T-helper 2 cell treated with Interferon-gamma antibody and Interleukin-4, amounts not matched to agents 5 μg/mL and 100 μg/mL, for 36 hours (primary cell): Measurements from ENCODE around the gene NDUFAF2.

Experiments
- DNase-seq: peaks from one replicate; pipeline ENCODE4 v3.0.0; 2021; ENCODE audit warnings: low spot score
- H3K27ac Mint-ChIP-seq: one replicate; pipeline ENCODE4 v1.8.0; 2021; ENCODE audit warnings: mild to moderate bottlenecking, mixed read lengths
- H3K27me3 Mint-ChIP-seq: one replicate; pipeline ENCODE4 v1.8.0; 2021; ENCODE audit warnings: low read depth, mixed read lengths
- H3K36me3 Mint-ChIP-seq: one replicate; pipeline ENCODE4 v1.8.0; 2021; ENCODE audit warnings: low read depth, mixed read lengths
- H3K4me1 Mint-ChIP-seq: one replicate; pipeline ENCODE4 v1.8.0; 2021; ENCODE audit warnings: low read depth, mixed read lengths
- H3K4me3 Mint-ChIP-seq: one replicate; pipeline ENCODE4 v1.8.0; 2022; ENCODE audit warnings: mild to moderate bottlenecking, moderate library complexity, mixed read lengths
- H3K9me3 Mint-ChIP-seq: one replicate; pipeline ENCODE4 v1.8.0; 2021; ENCODE audit warnings: mixed read lengths

The NDUFAF2 gene

DNA sequence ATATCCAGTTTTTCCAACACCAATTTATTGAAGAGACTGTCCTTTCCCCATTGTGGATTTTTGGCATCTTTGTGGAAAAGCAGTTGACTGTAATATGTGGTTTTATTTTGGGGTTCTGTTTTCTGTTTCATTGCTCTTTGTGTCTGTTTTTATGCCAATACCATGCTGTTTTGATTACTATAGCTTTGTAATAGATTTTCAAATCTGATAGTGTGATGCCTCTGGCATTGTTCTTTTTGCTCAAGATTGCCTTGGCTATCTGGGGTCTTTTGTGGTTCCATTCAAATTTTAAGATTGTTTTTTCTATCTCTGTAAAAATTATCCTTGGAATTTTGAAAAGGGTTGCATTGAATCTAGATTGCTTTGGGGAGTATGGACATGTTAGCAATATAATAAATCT lies 99.5 kb downstream of the NDUFAF2 start:
- no peaks in the 10 kb centered on the region for H3K4me1 Mint-ChIP-seq
- DNase-seq = no peak
- no peak overlapping the region for H3K4me3 Mint-ChIP-seq
- H3K9me3 Mint-ChIP-seq = no peaks in the 10 kb centered on the region
- H3K27me3 Mint-ChIP-seq = no peaks in the 10 kb centered on the region
- H3K27ac Mint-ChIP-seq = no peak overlapping the region
- no peaks in the 10 kb centered on the region for H3K36me3 Mint-ChIP-seq

DNA sequence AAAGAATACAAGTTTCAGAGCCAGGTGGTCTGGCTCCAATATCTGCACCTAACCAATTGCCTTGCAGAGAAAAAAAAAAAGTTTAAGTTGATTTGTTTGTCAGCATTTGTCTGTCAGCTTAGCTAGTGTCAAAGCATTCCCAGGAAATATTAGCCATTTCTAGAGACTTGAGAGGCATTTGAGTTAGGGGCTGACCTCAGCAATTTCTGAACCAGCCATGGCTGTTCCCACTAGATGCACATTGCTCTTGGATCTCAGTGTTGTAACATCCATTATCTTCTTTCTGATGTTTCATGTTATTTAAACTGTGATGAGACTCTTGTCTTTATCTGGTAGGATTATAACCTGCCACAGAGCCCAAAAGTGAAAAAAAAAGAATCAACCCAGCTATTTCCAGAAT lies 102.3 kb downstream of the NDUFAF2 start:
- no peak overlapping the region for H3K4me3 Mint-ChIP-seq
- H3K27me3 Mint-ChIP-seq = no peaks in the 10 kb centered on the region
- no peak for DNase-seq
- no peaks in the 10 kb centered on the region for H3K9me3 Mint-ChIP-seq
- H3K36me3 Mint-ChIP-seq = no peaks in the 10 kb centered on the region
- no peaks in the 10 kb centered on the region for H3K4me1 Mint-ChIP-seq
- H3K27ac Mint-ChIP-seq = no peak overlapping the region

DNA sequence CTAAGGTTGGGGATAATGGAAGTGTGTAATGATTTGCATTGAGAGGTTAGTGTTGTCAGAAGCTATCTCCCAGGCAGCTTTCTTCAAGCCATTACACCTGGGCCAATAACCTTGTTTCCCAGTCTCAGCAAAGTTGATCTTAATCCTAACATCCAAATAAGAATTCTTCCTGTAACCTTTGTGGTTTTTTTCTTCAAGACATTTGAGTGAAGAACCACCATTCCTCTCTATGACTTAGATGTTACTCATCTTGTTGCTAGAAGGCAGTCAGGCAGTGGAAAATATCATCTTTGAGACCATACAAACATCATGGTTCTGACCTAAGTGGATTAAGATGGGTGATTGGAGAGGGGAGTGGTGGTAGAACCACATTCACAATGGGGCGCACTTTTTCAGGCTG lies 103.5 kb downstream of the NDUFAF2 start:
- H3K9me3 Mint-ChIP-seq = no peaks in the 10 kb centered on the region
- no peak overlapping the region for H3K4me3 Mint-ChIP-seq
- H3K36me3 Mint-ChIP-seq = no peaks in the 10 kb centered on the region
- H3K4me1 Mint-ChIP-seq = no peaks in the 10 kb centered on the region
- no peak for DNase-seq
- H3K27me3 Mint-ChIP-seq = no peaks in the 10 kb centered on the region
- H3K27ac Mint-ChIP-seq = no peak overlapping the region

DNA sequence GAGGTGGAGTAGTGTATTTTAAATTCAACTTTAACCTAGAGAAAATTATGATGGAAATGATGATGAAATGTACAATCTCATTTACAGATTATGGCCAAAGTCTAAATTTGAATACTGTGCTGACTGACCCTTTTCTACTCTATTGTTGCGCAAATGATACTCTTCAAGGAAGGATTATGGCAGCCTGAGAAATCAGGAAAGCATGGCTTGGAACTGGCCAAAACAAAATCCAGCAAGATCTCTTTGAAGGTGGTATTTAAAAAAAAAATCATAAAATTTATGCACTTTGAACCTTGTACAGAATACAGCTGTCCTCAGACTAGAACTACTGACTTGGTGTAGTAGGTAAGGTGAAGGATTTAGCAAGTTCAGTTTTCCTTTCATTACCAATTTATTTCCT lies 105.3 kb downstream of the NDUFAF2 start:
- no peak overlapping the region for H3K27ac Mint-ChIP-seq
- no peaks in the 10 kb centered on the region for H3K9me3 Mint-ChIP-seq
- H3K27me3 Mint-ChIP-seq = no peaks in the 10 kb centered on the region
- H3K4me3 Mint-ChIP-seq = no peak overlapping the region
- no peaks in the 10 kb centered on the region for H3K4me1 Mint-ChIP-seq
- DNase-seq = no peak
- no peaks in the 10 kb centered on the region for H3K36me3 Mint-ChIP-seq

DNA sequence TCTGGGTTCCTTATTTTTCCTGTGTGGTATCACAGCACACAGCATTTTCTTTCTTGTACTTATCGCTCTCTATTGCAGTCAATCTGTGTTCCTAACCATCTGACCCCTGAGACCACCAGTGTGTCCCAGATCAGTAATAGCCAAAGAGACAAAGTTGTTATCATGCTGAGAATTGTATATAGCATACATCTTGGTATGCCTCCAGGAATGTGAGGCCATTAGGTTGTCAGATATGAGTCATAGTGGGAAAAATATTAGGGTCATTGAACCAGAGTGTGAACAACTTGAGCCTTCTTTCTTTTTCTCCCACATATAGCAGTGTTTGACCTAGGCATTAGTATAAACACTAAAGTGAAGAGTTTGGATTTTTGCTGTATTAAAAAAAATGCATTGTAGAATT lies 106.3 kb downstream of the NDUFAF2 start:
- Mint-ChIP-seq H3K4me3 (no peak overlapping the region), H3K27ac (no peak overlapping the region), H3K9me3 (no peaks in the 10 kb centered on the region), H3K27me3 (no peaks in the 10 kb centered on the region), H3K4me1 (no peaks in the 10 kb centered on the region), H3K36me3 (no peaks in the 10 kb centered on the region)
- no peak for DNase-seq

DNA sequence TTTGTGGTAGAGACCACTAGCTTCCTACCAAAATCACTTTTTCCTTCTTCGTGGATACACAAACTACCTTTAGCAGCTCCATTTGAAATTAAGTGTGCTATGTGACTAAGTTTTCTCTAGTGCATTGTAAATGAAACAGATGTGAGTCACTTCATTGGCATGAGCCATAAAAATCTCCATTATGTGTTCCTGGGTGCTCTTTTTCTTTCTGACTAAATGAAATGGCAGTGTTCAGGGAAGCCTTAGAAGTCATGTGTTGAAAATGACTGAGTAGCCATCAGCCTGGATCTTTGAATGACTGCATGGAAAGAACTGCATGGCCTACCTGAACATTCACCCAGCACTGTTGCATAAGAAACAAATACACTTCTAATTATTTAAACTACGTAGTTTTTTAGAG lies 107.9 kb downstream of the NDUFAF2 start:
- Mint-ChIP-seq H3K27ac (no peak overlapping the region), H3K4me3 (no peak overlapping the region), H3K27me3 (no peaks in the 10 kb centered on the region), H3K4me1 (no peaks in the 10 kb centered on the region), H3K36me3 (no peaks in the 10 kb centered on the region), H3K9me3 (no peaks in the 10 kb centered on the region)
- DNase-seq = no peak

DNA sequence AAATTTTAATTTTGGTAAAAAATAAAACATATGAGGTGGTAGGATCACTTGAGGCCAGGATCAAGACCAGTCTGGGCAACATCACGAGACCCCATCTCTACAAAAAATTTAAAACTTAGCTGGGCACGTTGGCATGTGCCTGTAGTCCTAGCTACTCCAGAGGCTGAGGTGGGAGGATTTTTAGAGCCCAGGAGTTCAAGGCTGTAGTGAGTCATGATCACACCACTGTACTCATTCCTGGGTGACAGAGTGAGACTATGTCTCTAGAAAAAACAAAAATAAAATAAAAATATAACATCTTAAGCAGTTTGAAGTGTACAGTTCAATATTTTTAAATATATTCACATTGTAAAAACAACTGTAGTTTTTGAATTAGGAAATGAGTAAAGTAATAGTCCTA lies 108.9 kb downstream of the NDUFAF2 start:
- H3K36me3 Mint-ChIP-seq = no peaks in the 10 kb centered on the region
- no peak overlapping the region for H3K27ac Mint-ChIP-seq
- no peak for DNase-seq
- H3K4me3 Mint-ChIP-seq = no peak overlapping the region
- H3K9me3 Mint-ChIP-seq = no peaks in the 10 kb centered on the region
- no peaks in the 10 kb centered on the region for H3K27me3 Mint-ChIP-seq
- no peaks in the 10 kb centered on the region for H3K4me1 Mint-ChIP-seq

DNA sequence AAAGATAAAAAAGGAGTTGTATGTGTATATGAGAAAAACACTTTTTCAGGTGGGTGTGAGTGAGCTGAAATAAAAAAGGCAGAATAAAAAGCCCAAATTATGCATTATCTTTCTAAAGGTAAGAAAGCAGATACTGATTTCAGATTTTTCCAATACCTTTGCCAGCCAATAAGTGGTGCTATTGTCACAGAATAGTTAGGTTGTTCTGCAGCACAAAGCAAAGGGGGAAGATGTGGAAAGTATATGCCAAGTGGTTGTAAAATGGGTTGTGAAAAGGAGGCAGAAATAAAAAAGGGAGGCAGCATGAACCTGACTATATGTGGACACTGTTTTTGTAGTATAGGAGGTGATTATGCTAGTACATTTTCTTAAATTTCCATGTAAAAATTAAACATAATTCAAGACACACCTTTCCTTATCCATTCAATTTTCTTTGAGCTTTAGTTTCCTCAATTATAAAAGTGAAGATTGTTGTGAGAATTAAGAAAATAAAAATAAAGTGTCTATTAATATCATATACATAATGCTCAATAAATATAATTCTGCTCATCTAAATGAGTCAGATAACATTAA lies 110.5 kb downstream of the NDUFAF2 start:
- DNase-seq = no peak
- Mint-ChIP-seq H3K27me3 (no peaks in the 10 kb centered on the region), H3K36me3 (no peaks in the 10 kb centered on the region), H3K9me3 (no peaks in the 10 kb centered on the region), H3K4me3 (no peak overlapping the region), H3K27ac (no peak overlapping the region), H3K4me1 (no peaks in the 10 kb centered on the region)

DNA sequence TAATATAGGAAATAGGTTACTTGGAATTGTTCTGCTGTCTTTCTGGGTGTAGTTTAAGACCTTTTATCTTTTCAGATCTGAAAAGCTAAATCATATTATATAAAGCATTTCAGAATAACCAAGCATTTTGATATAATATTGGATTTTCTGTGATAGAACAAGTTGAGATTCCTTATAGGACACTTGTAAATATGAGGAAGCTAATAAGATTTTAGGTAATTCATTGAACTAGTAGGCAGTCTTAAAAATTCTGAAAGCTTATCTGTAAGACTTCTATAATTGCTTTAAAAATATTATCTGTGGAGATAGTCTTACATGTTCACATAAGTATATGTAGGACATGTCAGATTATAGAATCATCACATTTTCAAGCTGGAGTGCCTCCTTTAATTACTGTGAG lies 114.5 kb downstream of the NDUFAF2 start:
- no peak overlapping the region for H3K27ac Mint-ChIP-seq
- no peaks in the 10 kb centered on the region for H3K4me1 Mint-ChIP-seq
- no peak for DNase-seq
- peaks cover 16% of the 10 kb centered on the region for H3K9me3 Mint-ChIP-seq
- H3K27me3 Mint-ChIP-seq = no peaks in the 10 kb centered on the region
- H3K36me3 Mint-ChIP-seq = peaks cover 3% of the 10 kb centered on the region
- H3K4me3 Mint-ChIP-seq = no peak overlapping the region

DNA sequence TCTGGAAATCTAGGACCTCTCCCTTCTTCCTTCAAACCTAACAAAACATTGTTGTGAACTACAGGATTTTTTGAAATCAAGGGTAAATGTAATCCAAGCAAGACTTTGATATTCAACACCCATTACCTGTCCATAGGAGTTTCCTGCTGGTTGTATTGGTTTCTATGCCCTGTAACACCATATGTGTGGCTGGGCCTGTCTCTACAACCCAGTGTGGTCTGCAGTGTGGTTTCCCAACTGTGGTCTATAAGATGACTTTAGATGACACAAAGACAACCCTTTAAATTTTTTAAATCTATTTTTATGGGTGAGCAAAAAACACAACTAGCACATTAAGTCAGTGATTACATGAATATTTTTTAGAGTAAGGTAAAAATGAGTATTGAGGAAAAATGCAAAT lies 124.1 kb downstream of the NDUFAF2 start:
- Mint-ChIP-seq H3K36me3 (no peaks in the 10 kb centered on the region), H3K27ac (no peak overlapping the region), H3K9me3 (peaks cover 11% of the 10 kb centered on the region), H3K4me3 (no peak overlapping the region), H3K4me1 (peaks cover 4% of the 10 kb centered on the region), H3K27me3 (no peaks in the 10 kb centered on the region)
- no peak for DNase-seq

DNA sequence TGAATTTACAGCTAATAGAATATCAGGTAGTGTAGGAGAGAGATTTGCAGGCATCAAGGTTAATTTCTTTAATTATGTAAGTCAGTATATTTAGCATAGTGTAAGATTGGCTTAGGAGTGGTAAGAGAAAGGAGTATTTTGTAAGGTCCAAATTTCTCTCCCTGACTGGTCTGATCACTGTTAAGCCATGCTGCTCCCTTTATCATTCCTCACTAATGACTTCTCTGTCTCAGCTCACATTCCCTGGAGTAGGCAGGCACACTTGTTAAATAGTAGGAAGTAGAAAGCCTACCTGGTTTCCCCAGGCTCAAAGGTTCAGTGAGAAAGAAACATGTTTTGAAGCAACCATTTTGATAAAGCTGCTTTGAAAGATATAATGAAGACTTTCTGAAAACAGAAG lies 126.5 kb downstream of the NDUFAF2 start:
- peaks cover 4% of the 10 kb centered on the region for H3K9me3 Mint-ChIP-seq
- peaks cover 4% of the 10 kb centered on the region for H3K4me1 Mint-ChIP-seq
- H3K4me3 Mint-ChIP-seq = no peak overlapping the region
- H3K27ac Mint-ChIP-seq = no peak overlapping the region
- H3K27me3 Mint-ChIP-seq = no peaks in the 10 kb centered on the region
- DNase-seq = no peak
- no peaks in the 10 kb centered on the region for H3K36me3 Mint-ChIP-seq

DNA sequence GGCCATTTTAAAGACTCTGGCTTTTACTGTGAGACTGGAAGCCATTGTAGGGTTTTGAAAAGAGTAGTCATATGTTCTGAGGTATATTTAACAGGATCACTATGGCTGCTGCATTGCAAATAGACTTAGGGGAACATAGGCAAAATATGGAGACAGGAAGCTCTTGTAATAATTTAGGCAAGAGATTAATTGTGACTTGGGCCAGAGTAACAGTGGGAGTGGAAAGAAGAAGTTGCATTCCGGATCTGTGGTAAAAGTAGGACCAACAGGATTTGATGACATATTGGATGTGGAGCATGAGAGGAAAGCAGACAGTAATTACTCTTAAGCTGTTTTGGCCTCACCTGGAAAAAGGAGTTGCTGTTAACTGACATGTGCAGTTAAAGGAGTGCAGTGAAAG lies 131.6 kb downstream of the NDUFAF2 start:
- no peaks in the 10 kb centered on the region for H3K9me3 Mint-ChIP-seq
- H3K4me1 Mint-ChIP-seq = no peaks in the 10 kb centered on the region
- H3K27ac Mint-ChIP-seq = no peak overlapping the region
- H3K36me3 Mint-ChIP-seq = no peaks in the 10 kb centered on the region
- DNase-seq = no peak
- H3K4me3 Mint-ChIP-seq = no peak overlapping the region
- H3K27me3 Mint-ChIP-seq = no peaks in the 10 kb centered on the region

DNA sequence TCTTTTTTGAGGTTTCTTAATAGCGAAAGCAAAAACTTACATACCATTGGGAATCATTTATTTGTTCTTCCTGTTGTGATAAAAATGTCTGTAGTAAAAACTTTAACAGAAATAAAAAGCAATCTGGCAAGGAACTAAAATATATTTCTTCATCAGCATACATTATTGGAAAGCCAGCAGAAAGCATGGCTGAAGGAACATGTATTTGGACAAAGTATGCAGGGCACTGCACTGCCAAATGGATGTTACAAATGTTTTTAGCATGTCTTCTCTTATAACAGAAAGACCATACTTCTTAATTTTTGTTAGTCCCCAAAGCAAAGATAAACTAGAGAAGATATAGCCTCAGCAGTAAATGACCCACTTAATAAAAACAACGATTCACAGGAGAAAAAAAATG lies 136.7 kb downstream of the NDUFAF2 start:
- H3K27me3 Mint-ChIP-seq = no peaks in the 10 kb centered on the region
- H3K36me3 Mint-ChIP-seq = peaks cover 4% of the 10 kb centered on the region
- peaks cover 4% of the 10 kb centered on the region for H3K9me3 Mint-ChIP-seq

DNA sequence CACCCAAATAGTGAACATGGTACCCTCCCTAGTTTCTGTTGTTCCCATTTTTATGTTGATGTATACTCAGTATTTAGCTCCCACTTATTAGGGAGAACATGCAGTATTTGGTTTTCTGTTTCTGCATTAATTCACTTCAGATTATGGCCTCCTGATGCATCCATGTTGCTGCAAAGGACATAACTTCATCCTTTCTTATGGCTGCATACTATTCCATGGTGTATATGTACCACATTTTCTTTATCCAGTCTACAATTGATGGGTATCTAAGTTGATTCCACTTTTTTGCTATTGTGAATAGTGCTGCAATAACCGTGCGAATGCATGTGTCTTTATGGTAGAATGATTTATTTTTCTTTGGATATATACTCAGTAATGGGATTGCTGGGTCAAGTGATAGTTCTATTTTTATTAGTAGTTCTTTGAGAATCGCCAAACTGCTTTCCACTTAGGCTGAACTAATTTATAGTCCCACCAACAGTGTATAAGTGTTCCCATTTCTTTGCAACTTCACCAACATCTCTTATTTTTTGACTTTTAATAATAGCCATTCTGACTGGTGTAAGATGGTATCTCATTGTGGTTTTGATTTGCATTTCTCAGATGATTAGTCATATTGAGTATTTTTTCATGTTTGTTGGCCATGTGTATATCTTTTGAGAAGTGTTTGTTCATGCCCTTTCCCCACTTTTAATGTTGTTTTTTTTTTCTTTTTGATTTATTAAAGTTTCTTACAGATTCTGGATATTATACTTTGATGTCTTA lies 137.7 kb downstream of the NDUFAF2 start:
- no peak for DNase-seq
- H3K36me3 Mint-ChIP-seq = peaks cover 4% of the 10 kb centered on the region
- H3K9me3 Mint-ChIP-seq = peaks cover 4% of the 10 kb centered on the region

More for the DNA sequence above, 136.7 kb downstream of the NDUFAF2 start:
- no peak overlapping the region for H3K27ac Mint-ChIP-seq
- H3K4me3 Mint-ChIP-seq = no peak overlapping the region
- peaks cover 3% of the 10 kb centered on the region for H3K4me1 Mint-ChIP-seq
- DNase-seq = no peak

DNA sequence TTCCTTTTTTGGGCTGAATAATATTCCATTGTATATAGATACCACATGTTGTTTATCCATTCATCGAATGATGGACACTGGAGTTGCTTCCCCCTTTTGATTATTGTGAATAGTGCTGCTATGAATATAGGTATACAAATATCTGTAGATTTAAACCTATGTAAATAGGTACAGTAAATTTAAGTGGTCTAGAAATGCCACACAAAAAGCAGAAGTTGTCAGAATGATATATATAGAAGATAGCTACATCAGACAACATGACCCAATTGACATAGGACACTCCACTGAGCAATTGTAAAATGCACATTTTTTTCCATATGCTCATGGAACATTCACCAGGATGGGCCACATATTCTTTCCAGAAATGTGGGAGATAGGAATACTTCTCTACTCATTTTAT lies 139.7 kb downstream of the NDUFAF2 start:
- no peaks in the 10 kb centered on the region for H3K27me3 Mint-ChIP-seq

More for the DNA sequence above, 137.7 kb downstream of the NDUFAF2 start:
- Mint-ChIP-seq H3K27me3 (no peaks in the 10 kb centered on the region), H3K4me1 (peaks cover 3% of the 10 kb centered on the region), H3K4me3 (no peak overlapping the region), H3K27ac (no peak overlapping the region)

More for the DNA sequence above, 139.7 kb downstream of the NDUFAF2 start:
- Mint-ChIP-seq H3K4me3 (no peak overlapping the region), H3K9me3 (peaks cover 4% of the 10 kb centered on the region), H3K4me1 (peaks cover 3% of the 10 kb centered on the region), H3K27ac (no peak overlapping the region), H3K36me3 (peaks cover 4% of the 10 kb centered on the region)
- no peak for DNase-seq
